OCI-LY7 (cell line): ENCODE measurements around the gene ST6GAL2. TPM values are rescaled to one million over a fixed set of nuclear protein-coding genes. Genes with fewer than 3 reads are reported as not detected.

Experiments
- BruUV-seq: library from RNA; stranded (reverse); fragments of 400-500 nt; replicated peaks from 2 replicates; lab custom pipeline; 2021; lab: Mats Ljungman, UMichigan
- CTCF ChIA-PET: fragments of 300-600 bp; sonication (Branson Sonifier 250); formaldehyde crosslinking; loops from one replicate; lab custom pipeline; 2022; ENCODE audit warnings: antibody characterized with exemption; ENCODE audit not compliant: unreplicated experiment; lab: Charles Lee
- POLR2A ChIA-PET: fragments of 300-600 bp; sonication (Branson Sonifier 250); formaldehyde crosslinking; loops from one replicate; lab custom pipeline; 2022; ENCODE audit warnings: antibody characterized with exemption; lab: Charles Lee
- DNase-seq: peaks from one replicate; pipeline ENCODE4 v3.0.0-alpha.2; 2015; ENCODE audit warnings: low spot score
- H2AFZ ChIP-seq: fragments of 200-600 bp; sonication (generic), shearing (Covaris generic); 2 replicates; pipeline ENCODE4 v1.6.1; 2014; ENCODE audit warnings: mild to moderate bottlenecking, antibody characterized with exemption, low read length, moderate library complexity
- H3K27ac ChIP-seq: fragments of 200-600 bp; sonication (generic); 2 replicates; pipeline ENCODE4 v1.5.1; 2014; ENCODE audit warnings: mixed run types, low read depth, mild to moderate bottlenecking, moderate library complexity, low read length, inconsistent platforms; ENCODE audit not compliant: poor library complexity, severe bottlenecking
- H3K36me3 ChIP-seq: fragments of 200-600 bp; sonication (generic); 2 replicates; pipeline ENCODE4 v1.6.1; 2014; ENCODE audit warnings: mild to moderate bottlenecking, antibody characterized with exemption, low read length, moderate library complexity, mixed read lengths; ENCODE audit not compliant: insufficient read depth
- H3K4me1 ChIP-seq: fragments of 200-600 bp; sonication (generic); 2 replicates; pipeline ENCODE4 v1.5.1; 2014; ENCODE audit warnings: mild to moderate bottlenecking, low read length; ENCODE audit not compliant: insufficient read depth, poor library complexity, severe bottlenecking
- H3K4me2 ChIP-seq: fragments of 200-600 bp; sonication (generic); 2 replicates; pipeline ENCODE4 v1.6.1; 2014; ENCODE audit warnings: mild to moderate bottlenecking, low read length
- H3K4me3 ChIP-seq: fragments of 200-600 bp; sonication (generic); 2 replicates; pipeline ENCODE4 v1.5.1; 2014; ENCODE audit warnings: mild to moderate bottlenecking, low read depth, low read length; ENCODE audit not compliant: poor library complexity, severe bottlenecking
- H3K79me2 ChIP-seq: fragments of 200-600 bp; sonication (generic); 2 replicates; pipeline ENCODE4 v1.6.1; 2016; ENCODE audit warnings: low read depth, mild to moderate bottlenecking, low read length, moderate library complexity, mixed read lengths; ENCODE audit not compliant: insufficient read depth
- H3K9me2 ChIP-seq: fragments of 200-600 bp; sonication (generic); 2 replicates; pipeline ENCODE4 v1.6.1; 2016; ENCODE audit warnings: mild to moderate bottlenecking, low read length, mixed read lengths; ENCODE audit not compliant: insufficient read depth
- H3K9me3 ChIP-seq: fragments of 200-600 bp; sonication (generic); 2 replicates; pipeline ENCODE4 v1.6.1; 2014; ENCODE audit warnings: mild to moderate bottlenecking, mixed run types, low read length, mixed read lengths
- H4K20me1 ChIP-seq: fragments of 200-600 bp; sonication (generic); 2 replicates; pipeline ENCODE4 v1.6.1; 2014; ENCODE audit warnings: mild to moderate bottlenecking, antibody characterized with exemption, low read length, moderate library complexity, mixed read lengths; ENCODE audit not compliant: insufficient read depth
- EZH2phosphoT487 ChIP-seq: fragments of 200-600 bp; sonication (generic); IDR thresholded peaks from 2 replicates; pipeline ENCODE4 v1.6.1; 2018; ENCODE audit warnings: low read depth, borderline replicate concordance, mild to moderate bottlenecking, mixed run types, antibody characterized with exemption, low read length, moderate library complexity, mixed read lengths
- intact Hi-C: fragments of 100-400 bp; cut with micrococcal nuclease; formaldehyde crosslinking; loops from one replicate; pipeline ENCODE4 v1.10.0; 2022; ENCODE audit not compliant: unreplicated experiment
- total RNA-seq, 2 experiments: library from RNA; depleted of rRNA in 1 of 2; stranded (reverse); fragments of >200 nt in 1 of 2; shearing (Covaris generic) in 1 of 2; gene quantifications; 2 replicates each; pipeline ENCODE4 v1.2.3, GENCODE V29; 2014 to 2022
- TF ChIP-seq, protein P1 (sequence below): fragments of 200-600 bp; sonication (generic); conservative IDR thresholded peaks from 2 replicates; pipeline ENCODE4 v1.5.1; 2014; ENCODE audit warnings: mild to moderate bottlenecking, antibody characterized with exemption, low read length, moderate library complexity, mixed read lengths

Gene ST6GAL2
- total RNA-seq, 2 experiments from 2014 or later = not detected

GRCh38 chr2:106827158-106827557, 58.8 kb downstream of the ST6GAL2 start:
- no peaks in the 10 kb centered on the region for H3K9me2 ChIP-seq
- no peak for DNase-seq
- TF ChIP-seq EZH2phosphoT487 = no peak
- TF ChIP-seq, protein P1, sequence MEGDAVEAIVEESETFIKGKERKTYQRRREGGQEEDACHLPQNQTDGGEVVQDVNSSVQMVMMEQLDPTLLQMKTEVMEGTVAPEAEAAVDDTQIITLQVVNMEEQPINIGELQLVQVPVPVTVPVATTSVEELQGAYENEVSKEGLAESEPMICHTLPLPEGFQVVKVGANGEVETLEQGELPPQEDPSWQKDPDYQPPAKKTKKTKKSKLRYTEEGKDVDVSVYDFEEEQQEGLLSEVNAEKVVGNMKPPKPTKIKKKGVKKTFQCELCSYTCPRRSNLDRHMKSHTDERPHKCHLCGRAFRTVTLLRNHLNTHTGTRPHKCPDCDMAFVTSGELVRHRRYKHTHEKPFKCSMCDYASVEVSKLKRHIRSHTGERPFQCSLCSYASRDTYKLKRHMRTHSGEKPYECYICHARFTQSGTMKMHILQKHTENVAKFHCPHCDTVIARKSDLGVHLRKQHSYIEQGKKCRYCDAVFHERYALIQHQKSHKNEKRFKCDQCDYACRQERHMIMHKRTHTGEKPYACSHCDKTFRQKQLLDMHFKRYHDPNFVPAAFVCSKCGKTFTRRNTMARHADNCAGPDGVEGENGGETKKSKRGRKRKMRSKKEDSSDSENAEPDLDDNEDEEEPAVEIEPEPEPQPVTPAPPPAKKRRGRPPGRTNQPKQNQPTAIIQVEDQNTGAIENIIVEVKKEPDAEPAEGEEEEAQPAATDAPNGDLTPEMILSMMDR = no peak
- POLR2A ChIA-PET = no interaction called here
- H3K4me2 ChIP-seq = no peak overlapping the region
- intact Hi-C loops = no loop called here
- H3K79me2 ChIP-seq = no peaks in the 10 kb centered on the region
- H3K36me3 ChIP-seq = no peaks in the 10 kb centered on the region
- no peak overlapping the region for H3K27ac ChIP-seq
- no peaks in the 10 kb centered on the region for H3K4me1 ChIP-seq
- no peaks in the 10 kb centered on the region for H4K20me1 ChIP-seq
- BruUV-seq = no TSS peak
- CTCF ChIA-PET = no interaction called here
- no peak overlapping the region for H3K4me3 ChIP-seq
- no peaks in the 10 kb centered on the region for H3K9me3 ChIP-seq
- no peak overlapping the region for H2AFZ ChIP-seq

DNA sequence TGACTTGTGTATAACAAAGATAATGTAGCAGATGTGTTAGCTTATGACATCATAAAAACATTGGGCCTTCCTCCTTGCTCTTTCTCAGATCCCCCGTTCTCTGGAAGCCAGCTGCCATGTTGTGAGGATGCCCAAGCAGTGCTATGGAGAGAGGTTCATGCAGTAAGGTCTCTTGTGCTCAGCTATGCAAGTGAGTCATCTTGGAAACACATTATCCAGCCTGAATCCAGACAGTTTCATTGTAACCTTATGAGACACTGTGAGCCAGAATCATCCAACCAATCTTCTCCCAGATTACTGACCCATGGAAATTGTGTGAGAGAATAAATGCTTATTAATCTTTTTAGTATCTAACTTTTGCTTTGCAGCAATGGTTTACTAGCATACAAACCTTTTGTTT, 60.8 kb downstream of the ST6GAL2 start:
- no peak overlapping the region for H2AFZ ChIP-seq
- intact Hi-C loops = no loop called here

GRCh38 chr2:106816974-106817373, 69.0 kb downstream of the ST6GAL2 start:
- ChIA-PET POLR2A (no interaction called here), CTCF (no interaction called here)
- H4K20me1 ChIP-seq = no peaks in the 10 kb centered on the region
- H2AFZ ChIP-seq = no peak overlapping the region
- H3K27ac ChIP-seq = no peak overlapping the region
- H3K4me1 ChIP-seq = no peaks in the 10 kb centered on the region
- H3K9me3 ChIP-seq = no peaks in the 10 kb centered on the region
- no peak for TF ChIP-seq EZH2phosphoT487
- H3K4me2 ChIP-seq = no peak overlapping the region
- no peaks in the 10 kb centered on the region for H3K36me3 ChIP-seq
- no peak overlapping the region for H3K4me3 ChIP-seq
- no peak for DNase-seq
- intact Hi-C loops = no loop called here
- no peaks in the 10 kb centered on the region for H3K79me2 ChIP-seq
- no peaks in the 10 kb centered on the region for H3K9me2 ChIP-seq
- no TSS peak for BruUV-seq

More for the DNA sequence above, 60.8 kb downstream of the ST6GAL2 start:
- no peaks in the 10 kb centered on the region for H4K20me1 ChIP-seq
- no peaks in the 10 kb centered on the region for H3K4me1 ChIP-seq
- H3K9me2 ChIP-seq = no peaks in the 10 kb centered on the region
- H3K79me2 ChIP-seq = no peaks in the 10 kb centered on the region
- H3K9me3 ChIP-seq = no peaks in the 10 kb centered on the region
- H3K4me2 ChIP-seq = no peak overlapping the region
- no peak overlapping the region for H3K27ac ChIP-seq
- CTCF ChIA-PET = no interaction called here
- TF ChIP-seq, protein P1 = no peak
- TF ChIP-seq EZH2phosphoT487 = no peak
- no peaks in the 10 kb centered on the region for H3K36me3 ChIP-seq
- no peak for DNase-seq
- BruUV-seq = no TSS peak
- POLR2A ChIA-PET = no interaction called here
- no peak overlapping the region for H3K4me3 ChIP-seq
